K562 (cell line): ENCODE results near the gene KCTD19. TPM values are rescaled to one million over a fixed set of nuclear protein-coding genes. Genes with fewer than 3 reads are reported as not detected.

Experiments
- BACH1 ChIP-seq: fragments of 200-800 bp; sonication (Bioruptor generic); IDR thresholded peaks from 2 replicates; pipeline ENCODE4 v1.6.1; 2016; ENCODE audit warnings: missing genetic modification characterization, missing compliant biosample characterization
- CC2D1A ChIP-seq: fragments of 450-650 bp; IDR thresholded peaks from 2 replicates; pipeline ENCODE4 v1.6.1; 2017; ENCODE audit warnings: mild to moderate bottlenecking
- DLX4 ChIP-seq: fragments of 250-450 bp; sonication (Bioruptor Pico); IDR thresholded peaks from 2 replicates; pipeline ENCODE4 v1.6.1; 2021; ENCODE audit warnings: mild to moderate bottlenecking
- E2F4 ChIP-seq: sonication (generic); formaldehyde crosslinking; IDR thresholded peaks from 2 replicates; pipeline ENCODE4 v1.8.0; 2022; ENCODE audit warnings: mild to moderate bottlenecking, low read depth, missing genetic modification reagents
- EGR1 ChIP-seq: fragments of 450-650 bp; conservative IDR thresholded peaks from 2 replicates; pipeline ENCODE4 v1.6.1; 2017; ENCODE audit warnings: mild to moderate bottlenecking
- EHMT2 ChIP-seq: fragments of 450-650 bp; IDR thresholded peaks from 2 replicates; pipeline ENCODE4 v1.6.1; 2018; ENCODE audit warnings: antibody characterized with exemption
- ETV1 ChIP-seq: fragments of 450-650 bp; conservative IDR thresholded peaks from 2 replicates; pipeline ENCODE4 v1.6.1; 2016; ENCODE audit warnings: missing genetic modification characterization, control low read depth, low read depth, missing compliant biosample characterization
- ETV5 ChIP-seq: sonication (generic); formaldehyde crosslinking; IDR thresholded peaks from 2 replicates; pipeline ENCODE4 v1.4.0; 2020; ENCODE audit warnings: low read depth, mild to moderate bottlenecking, missing genetic modification reagents
- HCFC1 ChIP-seq: IDR thresholded peaks from 2 replicates; pipeline ENCODE4 v1.6.1; 2012; ENCODE audit warnings: low read depth, low read length, improper control_type of control experiment
- HNRNPL ChIP-seq: fragments of 200-400 bp; formaldehyde crosslinking; IDR thresholded peaks from 2 replicates; pipeline ENCODE4 v1.6.1; 2017; ENCODE audit warnings: low read depth, mild to moderate bottlenecking, low read length
- MYNN ChIP-seq, 2 experiments: sonication (generic); formaldehyde crosslinking in 1 of 2; IDR thresholded peaks; 2 replicates each; pipeline versions ENCODE4 v1.5.0 to v1.6.1; 2016 to 2020; ENCODE audit warnings: antibody characterized with exemption in 1 of 2, missing genetic modification reagents in 1 of 2
- PHB2 ChIP-seq: fragments of 450-650 bp; IDR thresholded peaks from 2 replicates; pipeline ENCODE4 v1.6.1; 2017; ENCODE audit warnings: low read depth
- RBM17 ChIP-seq: fragments of 200-400 bp; formaldehyde crosslinking; IDR thresholded peaks from 2 replicates; pipeline ENCODE4 v1.6.1; 2017; ENCODE audit warnings: low read depth, mild to moderate bottlenecking, low read length, borderline replicate concordance
- SAP30 ChIP-seq: fragments of 200-600 bp; sonication (generic); IDR thresholded peaks from 2 replicates; pipeline ENCODE4 v1.6.1; 2012; ENCODE audit warnings: borderline replicate concordance, low read depth, mild to moderate bottlenecking, moderate library complexity, low read length, control low read depth, inconsistent platforms; ENCODE audit not compliant: insufficient read depth, poor library complexity, severe bottlenecking
- SMARCA4 ChIP-seq: fragments of 450-650 bp; IDR thresholded peaks from 2 replicates; pipeline ENCODE4 v1.6.1; 2016
- TAL1 ChIP-seq: fragments of 450-650 bp; IDR thresholded peaks from 2 replicates; pipeline ENCODE4 v1.6.1; 2016; ENCODE audit warnings: mild to moderate bottlenecking
- THRB ChIP-seq: fragments of 450-650 bp; formaldehyde crosslinking; conservative IDR thresholded peaks from 2 replicates; pipeline ENCODE4 v1.4.0; 2022; ENCODE audit warnings: mild to moderate bottlenecking, missing genetic modification characterization
- ZBTB43 ChIP-seq: sonication (generic); formaldehyde crosslinking; IDR thresholded peaks from 2 replicates; pipeline ENCODE4 v1.8.0; 2023; ENCODE audit warnings: mild to moderate bottlenecking, missing genetic modification reagents
- ZFP30 ChIP-seq: fragments of 250-450 bp; sonication (Bioruptor Pico); IDR thresholded peaks from 2 replicates; pipeline ENCODE4 v1.8.0; 2022; ENCODE audit warnings: moderate library complexity, mild to moderate bottlenecking, inconsistent platforms, borderline replicate concordance
- ZFP36 ChIP-seq: fragments of 150-350 bp; IDR thresholded peaks from 2 replicates; pipeline ENCODE4 v1.6.1; 2018; ENCODE audit warnings: low read length, low read depth; ENCODE audit not compliant: partially characterized antibody
- ZNF133 ChIP-seq: fragments of 250-450 bp; sonication (Bioruptor Pico); IDR thresholded peaks from 2 replicates; pipeline ENCODE4 v1.4.0; 2020; ENCODE audit warnings: mild to moderate bottlenecking
- polyA plus RNA-seq, 8 experiments: library from polyadenylated mRNA; depleted of rRNA in 4 of 8; stranded (reverse) in 5 of 8; unstranded in 3 of 8; fragments of >200 nt; fragmentation: Nextera tagmentation in 2 of 8; fragmentation: Illumina TruSeq in 1 of 8; extraction: Ambion mirVana in 2 of 8; extraction: Trizol in 1 of 8; gene quantifications; 2 replicates each; pipeline versions ENCODE4 v1.2.1 to v1.2.3, GENCODE V29; 2011 to 2014; ENCODE audit warnings: inconsistent platforms in 1 of 8, missing spikeins in 1 of 8
- total RNA-seq, 7 experiments: library from RNA; depleted of rRNA in 6 of 7; stranded (reverse); fragments of >200 nt in 6 of 7; fragmentation: Illumina TruSeq in 2 of 7; extraction: Trizol in 2 of 7; gene quantifications; 2 replicates each; pipeline versions ENCODE4 v1.2.1 to v1.2.3, GENCODE V29; 2011 to 2021; ENCODE audit warnings: low replicate concordance in 1 of 7
- TF ChIP-seq, protein P1 (sequence below): fragments of 250-450 bp; sonication (Bioruptor Pico); IDR thresholded peaks from 2 replicates; pipeline ENCODE4 v1.5.0; 2021

KCTD19 gene
- total and polyA plus RNA-seq, 9 of the 15 experiments (the other 6 are each of a cell fraction or from before 2014, with no cell fraction given) = 0.03 to 0.91 (median 0.22) TPM; not detected in 2

GRCh38 chr16:67247192-67248072, 79.1 kb downstream of the KCTD19 start, which contains the start of gene FHOD1 (continued):
- TF ChIP-seq SMARCA4 = no peak
- TF ChIP-seq MYNN (IDR thresholded peaks at IDR 0.05) = no peak
- no peak for TF ChIP-seq MYNN (CRISPR knock-in tag; IDR thresholded peaks at IDR 0.05)
- TF ChIP-seq BACH1 (tag) = no peak
- TF ChIP-seq ZBTB43 = 0 out of 2 replicates have a peak, but pooled peaks have one; percentile 56
- TF ChIP-seq CC2D1A = no peak
- no peak for TF ChIP-seq DLX4
- no peak for TF ChIP-seq EGR1
- TF ChIP-seq ETV5 (CRISPR knock-in tag) = no peak
- TF ChIP-seq PHB2 = no peak; the same call in 1 of the 2 replicates
- TF ChIP-seq ZFP36 = no peak
- TF ChIP-seq ZFP30 = no peak
- TF ChIP-seq SAP30 = no peak
- no peak for TF ChIP-seq THRB (CRISPR knock-in tag)
- no peak for TF ChIP-seq ZNF133 (CRISPR knock-in tag)
- TF ChIP-seq, protein P1, sequence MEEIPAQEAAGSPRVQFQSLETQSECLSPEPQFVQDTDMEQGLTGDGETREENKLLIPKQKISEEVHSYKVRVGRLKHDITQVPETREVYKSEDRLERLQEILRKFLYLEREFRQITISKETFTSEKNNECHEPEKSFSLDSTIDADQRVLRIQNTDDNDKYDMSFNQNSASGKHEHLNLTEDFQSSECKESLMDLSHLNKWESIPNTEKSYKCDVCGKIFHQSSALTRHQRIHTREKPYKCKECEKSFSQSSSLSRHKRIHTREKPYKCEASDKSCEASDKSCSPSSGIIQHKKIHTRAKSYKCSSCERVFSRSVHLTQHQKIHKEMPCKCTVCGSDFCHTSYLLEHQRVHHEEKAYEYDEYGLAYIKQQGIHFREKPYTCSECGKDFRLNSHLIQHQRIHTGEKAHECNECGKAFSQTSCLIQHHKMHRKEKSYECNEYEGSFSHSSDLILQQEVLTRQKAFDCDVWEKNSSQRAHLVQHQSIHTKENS (CRISPR knock-in tag) = no peak
- TF ChIP-seq HNRNPL = 0 out of 2 replicates have a peak, but pooled peaks have one; percentile 27
- TF ChIP-seq E2F4 (CRISPR knock-in tag) = peak; percentile 82; the same call in 1 of the 2 replicates
- 0 out of 2 replicates have a peak, but pooled peaks have one; percentile 42 for TF ChIP-seq ETV1 (tag)
- TF ChIP-seq HCFC1 = no peak
- no peak; the same call in 1 of the 2 replicates for TF ChIP-seq TAL1
- no peak for TF ChIP-seq EHMT2
- TF ChIP-seq RBM17 = no peak
